ENCODE results near the gene ARHGAP9. TPM values are rescaled to one million over a fixed set of nuclear protein-coding genes. Genes with fewer than 3 reads are reported as not detected.

ARHGAP9 gene
- total RNA-seq (2021) (0.52 and 0.87 TPM in 2 replicates), Bru-seq, nascent RNA (percentile 12 among the genes with signal in this experiment), BruChase-seq, experiment 1, labeled RNA remaining after a 2-hour chase (percentile 15 among the genes with signal in this experiment), BruChase-seq, experiment 2, labeled RNA remaining after a 6-hour chase (percentile 18 among the genes with signal in this experiment)
- long read RNA-seq: 0 reads

GRCh38 chr12:57479376-57480115 lies at the start of gene ARHGAP9:
TSS of gene ARHGAP9 (minus strand) at chr12:57479866. CDS start at chr12:57479406, 460 bp downstream.
- BruUV-seq (replicated peaks): no TSS peak
- Histone ChIP-seq H3K27ac (ENCODE audit: low read depth, low read length, poor library complexity, severe bottlenecking) (no peak within 1 kb of the TSS), H3K36me3 (ENCODE audit: insufficient read depth, low read length, poor library complexity, severe bottlenecking) (no peaks in the 10 kb centered on the region), H3K27me3 (replicated peaks; ENCODE audit: insufficient read depth, low read depth, low read length, poor library complexity) (peaks cover 20% of the 10 kb centered on the region), H3K4me3 (ENCODE audit: low read depth, low read length, poor library complexity, severe bottlenecking) (no peak within 1 kb of the TSS), H3K4me1 (ENCODE audit: insufficient read depth, low read length, poor library complexity, severe bottlenecking) (no peaks in the 10 kb centered on the region), H3K9me3 (ENCODE audit: low read depth, low read length, poor library complexity, severe bottlenecking) (no peaks in the 10 kb centered on the region)
- CTCF ChIA-PET: interaction anchor here (0.8 kb wide), 1 partner anchor 21 kb away, joined by 3 read pairs; no protein-coding TSS in a partner anchor
- DNase-seq (ENCODE audit: low spot score): no peak
- intact Hi-C loops (cut with micrococcal nuclease; ENCODE audit: unreplicated experiment): no loop called here
- no peak for TF ChIP-seq EZH2 (IDR thresholded peaks at IDR 0.05; ENCODE audit: borderline replicate concordance, low read depth, low read length, poor library complexity, severe bottlenecking)
- TF ChIP-seq CTCF (conservative IDR thresholded peaks at IDR 0.05; ENCODE audit: low read depth, low read length): no peak
- POLR2A ChIA-PET (ENCODE audit: low non-redundant PET): no interaction called here

- no peak for TF ChIP-seq CTCF (conservative IDR thresholded peaks at IDR 0.05; ENCODE audit: low read depth, low read length)
- TF ChIP-seq EZH2 (IDR thresholded peaks at IDR 0.05; ENCODE audit: borderline replicate concordance, low read depth, low read length, poor library complexity, severe bottlenecking): no peak
- peaks cover 89% of the 10 kb centered on the region for H3K36me3 ChIP-seq (ENCODE audit: insufficient read depth, low read length, poor library complexity, severe bottlenecking)
- no TSS peak for BruUV-seq (replicated peaks)
- CTCF ChIA-PET: no interaction called here
- no peak overlapping the region for H3K4me3 ChIP-seq (ENCODE audit: low read depth, low read length, poor library complexity, severe bottlenecking)
- no peak overlapping the region for H3K27ac ChIP-seq (ENCODE audit: low read depth, low read length, poor library complexity, severe bottlenecking)
- intact Hi-C loops (cut with micrococcal nuclease; ENCODE audit: unreplicated experiment): no loop called here
- peaks cover 10% of the 10 kb centered on the region for H3K4me1 ChIP-seq (ENCODE audit: insufficient read depth, low read length, poor library complexity, severe bottlenecking)
- no peaks in the 10 kb centered on the region for H3K9me3 ChIP-seq (ENCODE audit: low read depth, low read length, poor library complexity, severe bottlenecking)
- POLR2A ChIA-PET (ENCODE audit: low non-redundant PET): no interaction called here
- no peaks in the 10 kb centered on the region for H3K27me3 ChIP-seq (replicated peaks; ENCODE audit: insufficient read depth, low read depth, low read length, poor library complexity)
- no peak for DNase-seq (ENCODE audit: low spot score)
Measured at GRCh38 chr12:57528831-57529555, 49.3 kb upstream of the ARHGAP9 start.

GRCh38 chr12:57528176-57528575 lies 48.5 kb upstream of the ARHGAP9 start:
- H3K9me3 ChIP-seq (ENCODE audit: low read depth, low read length, poor library complexity, severe bottlenecking): no peaks in the 10 kb centered on the region
- intact Hi-C loops (cut with micrococcal nuclease; ENCODE audit: unreplicated experiment): no loop called here
- no peaks in the 10 kb centered on the region for H3K27me3 ChIP-seq (replicated peaks; ENCODE audit: insufficient read depth, low read depth, low read length, poor library complexity)
- H3K36me3 ChIP-seq (ENCODE audit: insufficient read depth, low read length, poor library complexity, severe bottlenecking): peaks cover 87% of the 10 kb centered on the region
- ChIA-PET POLR2A (ENCODE audit: low non-redundant PET) (no interaction called here), CTCF (no interaction called here)
- no TSS peak for BruUV-seq (replicated peaks)
- no peak overlapping the region for H3K27ac ChIP-seq (ENCODE audit: low read depth, low read length, poor library complexity, severe bottlenecking)
- no peak for DNase-seq (ENCODE audit: low spot score)
- H3K4me3 ChIP-seq (ENCODE audit: low read depth, low read length, poor library complexity, severe bottlenecking): no peak overlapping the region
- peaks cover 17% of the 10 kb centered on the region for H3K4me1 ChIP-seq (ENCODE audit: insufficient read depth, low read length, poor library complexity, severe bottlenecking)
- no peak for TF ChIP-seq EZH2 (IDR thresholded peaks at IDR 0.05; ENCODE audit: borderline replicate concordance, low read depth, low read length, poor library complexity, severe bottlenecking)
- TF ChIP-seq CTCF (conservative IDR thresholded peaks at IDR 0.05; ENCODE audit: low read depth, low read length): no peak

Data from A673 (cell line).